Smooth muscle cell (in vitro differentiated cells): Measurements from ENCODE around the gene RIOK2. TPM values are rescaled to one million over a fixed set of nuclear protein-coding genes. Genes with fewer than 3 reads are reported as not detected.
A peak's percentile ranks its signal among the peaks of the same experiment; 100 is the strongest.
"Not testable (repeated sequence)": the region's sequence is repeated elsewhere in the genome, so short reads cannot be mapped to it uniquely, and the experiment has no call there.

ENCODE experiments used
- DNase-seq: peaks from one replicate; lab custom pipeline; 2025; ENCODE audit not compliant: unreplicated experiment; lab: John Stamatoyannopoulos, UW
- H2AFZ ChIP-seq: fragments of 200-600 bp; sonication (generic); 2 replicates; pipeline ENCODE4 v1.6.0; 2016; ENCODE audit warnings: antibody characterized with exemption, low read depth, mild to moderate bottlenecking
- H3F3A ChIP-seq: fragments of 200-600 bp; sonication (generic); 2 replicates; pipeline ENCODE4 v1.6.0; 2017; ENCODE audit warnings: antibody characterized with exemption, low read depth
- H3K27ac ChIP-seq: fragments of 200-600 bp; sonication (generic); 2 replicates; pipeline ENCODE4 v1.5.1; 2016; ENCODE audit warnings: low read depth, mild to moderate bottlenecking
- H3K27me3 ChIP-seq: fragments of 200-600 bp; sonication (generic); 2 replicates; pipeline ENCODE4 v1.6.1; 2016; ENCODE audit warnings: low read depth, mild to moderate bottlenecking
- H3K36me3 ChIP-seq: fragments of 200-600 bp; sonication (generic); 2 replicates; pipeline ENCODE4 v1.5.1; 2016; ENCODE audit warnings: low read depth
- H3K4me1 ChIP-seq: fragments of 200-600 bp; sonication (generic); 2 replicates; pipeline ENCODE4 v1.5.1; 2016; ENCODE audit warnings: low read depth
- H3K4me2 ChIP-seq: fragments of 200-600 bp; sonication (generic); 2 replicates; pipeline ENCODE4 v1.6.0; 2016; ENCODE audit warnings: mild to moderate bottlenecking
- H3K4me3 ChIP-seq: fragments of 200-600 bp; sonication (generic); 2 replicates; pipeline ENCODE4 v1.5.1; 2016; ENCODE audit warnings: mild to moderate bottlenecking
- H3K79me2 ChIP-seq: fragments of 200-600 bp; sonication (generic); 2 replicates; pipeline ENCODE4 v1.6.0; 2016; ENCODE audit warnings: low read depth, mild to moderate bottlenecking
- H3K9ac ChIP-seq: fragments of 200-600 bp; sonication (generic); 2 replicates; pipeline ENCODE4 v1.6.0; 2016; ENCODE audit warnings: low read depth
- H3K9me3 ChIP-seq: fragments of 200-600 bp; sonication (generic); replicated peaks from 2 replicates; pipeline ENCODE4 v1.5.1; 2016; ENCODE audit warnings: low read depth
- H4K20me1 ChIP-seq: fragments of 200-600 bp; sonication (generic); 2 replicates; pipeline ENCODE4 v1.6.0; 2016; ENCODE audit warnings: low read depth
- WGBS: methylation state at CpG from one replicate; pipeline ENCODE4 v1.1.7; 2016; ENCODE audit warnings: low lambda C conversion rate; 5-methylcytosine and 5-hydroxymethylcytosine counted together
- polyA plus RNA-seq: library from polyadenylated mRNA; unstranded; fragments of >200 nt; fragmentation: Nextera tagmentation; extraction: Ambion mirVana; gene quantifications from 2 replicates; pipeline ENCODE4 v1.2.1, GENCODE V29; 2016
- total RNA-seq: library from RNA; depleted of rRNA; stranded (reverse); fragments of >200 nt; gene quantifications from 2 replicates; pipeline ENCODE4 v1.2.3, GENCODE V29; 2014
- TF ChIP-seq, protein P1 (sequence below): fragments of 200-600 bp; sonication (generic); IDR thresholded peaks from 2 replicates; pipeline ENCODE4 v1.5.1; 2017; ENCODE audit warnings: borderline replicate concordance, mild to moderate bottlenecking, antibody characterized with exemption; ENCODE audit not compliant: insufficient read depth, poor library complexity, severe bottlenecking

RIOK2 gene
- total and polyA plus RNA-seq, 2 experiments from 2014 or later = 34.3 to 45.6 TPM

DNA sequence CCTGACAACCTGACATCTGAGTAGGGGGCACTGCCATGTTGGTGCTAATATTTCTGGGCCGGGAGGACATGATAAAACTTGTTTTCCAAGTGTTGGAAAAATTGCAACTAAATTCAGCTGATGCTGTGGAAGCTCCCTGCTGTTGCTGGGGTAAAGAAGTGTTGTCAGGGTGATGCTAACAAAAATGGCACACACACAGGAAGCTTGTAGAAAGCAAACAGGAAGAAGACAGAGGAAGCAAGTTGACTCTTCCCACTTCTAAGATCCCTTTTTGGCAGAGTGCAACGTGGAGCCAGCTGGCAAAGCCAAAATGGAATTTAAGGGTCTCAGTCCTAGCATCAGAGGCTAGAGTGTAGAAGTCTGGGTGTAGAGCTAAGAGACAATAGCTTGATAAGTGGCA lies 11.3 kb upstream of the RIOK2 start:
- no peak for DNase-seq
- Histone ChIP-seq H3K4me2 (no peak overlapping the region), H3K79me2 (no peaks in the 10 kb centered on the region), H4K20me1 (no peaks in the 10 kb centered on the region), H3K27me3 (no peaks in the 10 kb centered on the region), H3K9me3 (peaks cover 8% of the 10 kb centered on the region), H3K36me3 (no peaks in the 10 kb centered on the region), H3K4me3 (no peak overlapping the region), H2AFZ (no peak overlapping the region), H3K9ac (no peak overlapping the region), H3K27ac (no peak overlapping the region), H3F3A (no peaks in the 10 kb centered on the region), H3K4me1 (no peaks in the 10 kb centered on the region)
- 50% methylated on average over 2 of the region's 2 CpGs for WGBS
- TF ChIP-seq, protein P1, sequence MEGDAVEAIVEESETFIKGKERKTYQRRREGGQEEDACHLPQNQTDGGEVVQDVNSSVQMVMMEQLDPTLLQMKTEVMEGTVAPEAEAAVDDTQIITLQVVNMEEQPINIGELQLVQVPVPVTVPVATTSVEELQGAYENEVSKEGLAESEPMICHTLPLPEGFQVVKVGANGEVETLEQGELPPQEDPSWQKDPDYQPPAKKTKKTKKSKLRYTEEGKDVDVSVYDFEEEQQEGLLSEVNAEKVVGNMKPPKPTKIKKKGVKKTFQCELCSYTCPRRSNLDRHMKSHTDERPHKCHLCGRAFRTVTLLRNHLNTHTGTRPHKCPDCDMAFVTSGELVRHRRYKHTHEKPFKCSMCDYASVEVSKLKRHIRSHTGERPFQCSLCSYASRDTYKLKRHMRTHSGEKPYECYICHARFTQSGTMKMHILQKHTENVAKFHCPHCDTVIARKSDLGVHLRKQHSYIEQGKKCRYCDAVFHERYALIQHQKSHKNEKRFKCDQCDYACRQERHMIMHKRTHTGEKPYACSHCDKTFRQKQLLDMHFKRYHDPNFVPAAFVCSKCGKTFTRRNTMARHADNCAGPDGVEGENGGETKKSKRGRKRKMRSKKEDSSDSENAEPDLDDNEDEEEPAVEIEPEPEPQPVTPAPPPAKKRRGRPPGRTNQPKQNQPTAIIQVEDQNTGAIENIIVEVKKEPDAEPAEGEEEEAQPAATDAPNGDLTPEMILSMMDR = no peak

DNA sequence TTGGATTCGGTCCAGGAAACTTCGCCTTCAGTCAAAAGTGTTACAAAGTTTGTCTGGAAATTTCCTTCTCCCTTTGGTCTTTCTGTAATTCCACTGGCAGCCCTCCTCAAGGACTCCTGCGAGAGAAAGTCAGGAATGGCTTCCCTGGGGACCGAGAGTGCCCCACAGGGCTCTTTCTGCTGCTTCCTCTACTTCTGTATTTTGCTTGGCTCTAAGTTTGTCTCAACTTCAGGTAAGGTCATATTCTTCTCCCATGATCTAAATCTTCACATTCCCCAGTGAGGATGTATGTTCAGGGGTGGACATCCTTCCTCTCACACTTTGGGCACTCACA lies 10.3 kb upstream of the RIOK2 start:
- Histone ChIP-seq H3F3A (no peaks in the 10 kb centered on the region), H3K27me3 (no peaks in the 10 kb centered on the region), H3K9me3 (peaks cover 8% of the 10 kb centered on the region), H3K36me3 (no peaks in the 10 kb centered on the region), H3K4me1 (no peaks in the 10 kb centered on the region), H4K20me1 (no peaks in the 10 kb centered on the region), H3K4me2 (no peak overlapping the region), H3K9ac (no peak overlapping the region), H2AFZ (no peak overlapping the region), H3K79me2 (no peaks in the 10 kb centered on the region), H3K4me3 (no peak overlapping the region), H3K27ac (peak overlapping the region; percentile 41)
- TF ChIP-seq, protein P1 = no peak
- no peak for DNase-seq
- WGBS = 64% methylated on average over 4 of the region's 4 CpGs

DNA sequence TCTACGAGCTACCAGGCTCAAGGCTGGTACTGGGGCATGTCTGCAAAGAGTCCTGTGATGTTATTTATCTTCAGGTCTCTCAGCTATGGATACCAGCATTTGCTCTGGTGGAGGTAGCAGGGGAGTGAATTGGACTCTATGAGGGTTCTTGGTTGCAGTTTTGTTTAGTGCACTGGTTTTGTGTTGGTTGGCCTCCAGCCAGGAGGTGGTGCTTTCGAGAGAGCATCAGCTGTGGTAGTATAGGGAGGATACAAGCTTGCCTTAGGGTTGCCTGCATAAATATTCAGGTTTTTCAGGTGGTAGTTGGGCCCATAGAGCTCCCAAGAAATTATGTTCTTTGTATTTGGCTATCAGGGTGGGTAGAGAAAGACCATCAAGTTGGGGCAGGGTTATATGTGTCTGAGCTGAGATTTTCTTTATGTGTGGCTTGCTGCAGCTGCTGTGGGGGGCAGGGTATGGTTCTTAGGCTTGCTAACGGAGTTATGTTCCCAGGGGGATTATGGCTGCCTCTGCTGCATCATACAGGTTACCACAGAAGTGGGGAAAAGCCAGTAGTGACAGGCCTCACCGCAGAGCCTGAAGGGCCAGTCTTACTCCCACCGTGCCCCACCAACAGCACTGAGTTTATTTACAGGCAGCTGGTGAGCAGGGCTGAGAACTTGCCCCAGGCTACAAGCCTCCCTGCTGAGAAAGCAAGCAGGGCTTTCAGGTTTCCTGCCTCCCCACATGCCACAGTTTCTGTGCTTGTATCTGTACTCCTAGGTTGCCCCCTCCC lies 9.7 kb upstream of the RIOK2 start:
- no peaks in the 10 kb centered on the region for H3K36me3 ChIP-seq
- H3K27me3 ChIP-seq = no peaks in the 10 kb centered on the region
- H3K9ac ChIP-seq = no peak overlapping the region
- H3K4me1 ChIP-seq = no peaks in the 10 kb centered on the region
- H3K27ac ChIP-seq = peak overlapping the region; percentile 41
- H3K4me3 ChIP-seq = no peak overlapping the region
- H3K9me3 ChIP-seq = peaks cover 8% of the 10 kb centered on the region
- H3F3A ChIP-seq = no peaks in the 10 kb centered on the region
- H3K79me2 ChIP-seq = no peaks in the 10 kb centered on the region
- no peak overlapping the region for H2AFZ ChIP-seq
- TF ChIP-seq, protein P1 = no peak
- H3K4me2 ChIP-seq = no peak overlapping the region
- 54% methylated on average over 5 of the region's 5 CpGs for WGBS
- H4K20me1 ChIP-seq = no peaks in the 10 kb centered on the region
- DNase-seq = no peak

DNA sequence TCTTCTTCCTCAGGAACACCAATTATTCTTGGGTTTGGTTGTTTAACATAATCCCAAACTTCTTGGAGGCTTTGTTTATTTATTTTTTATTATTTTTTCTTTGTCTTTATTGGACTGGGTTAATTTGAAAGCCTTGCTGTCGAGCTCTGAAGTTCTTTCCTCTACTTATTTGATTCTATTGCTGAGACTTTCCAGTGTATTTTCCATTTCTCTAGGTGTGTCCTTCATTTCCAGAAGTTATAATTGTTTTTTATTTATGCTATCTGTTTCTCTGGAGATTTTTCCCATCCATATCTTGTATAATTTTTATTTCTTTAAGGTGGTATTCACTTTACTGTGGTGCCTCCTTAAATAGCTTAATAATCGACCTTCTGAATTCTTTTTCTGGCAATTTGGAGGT lies 8.8 kb upstream of the RIOK2 start:
- Histone ChIP-seq H3K79me2 (no peaks in the 10 kb centered on the region), H3K27me3 (no peaks in the 10 kb centered on the region), H3K4me3 (no peak overlapping the region), H3K9ac (no peak overlapping the region), H3F3A (no peaks in the 10 kb centered on the region), H3K36me3 (no peaks in the 10 kb centered on the region), H3K9me3 (peaks cover 8% of the 10 kb centered on the region), H4K20me1 (no peaks in the 10 kb centered on the region), H3K27ac (no peak overlapping the region), H3K4me1 (no peaks in the 10 kb centered on the region), H2AFZ (no peak overlapping the region), H3K4me2 (no peak overlapping the region)
- TF ChIP-seq, protein P1 = no peak
- 79% methylated on average over 2 of the region's 2 CpGs for WGBS
- no peak for DNase-seq

DNA sequence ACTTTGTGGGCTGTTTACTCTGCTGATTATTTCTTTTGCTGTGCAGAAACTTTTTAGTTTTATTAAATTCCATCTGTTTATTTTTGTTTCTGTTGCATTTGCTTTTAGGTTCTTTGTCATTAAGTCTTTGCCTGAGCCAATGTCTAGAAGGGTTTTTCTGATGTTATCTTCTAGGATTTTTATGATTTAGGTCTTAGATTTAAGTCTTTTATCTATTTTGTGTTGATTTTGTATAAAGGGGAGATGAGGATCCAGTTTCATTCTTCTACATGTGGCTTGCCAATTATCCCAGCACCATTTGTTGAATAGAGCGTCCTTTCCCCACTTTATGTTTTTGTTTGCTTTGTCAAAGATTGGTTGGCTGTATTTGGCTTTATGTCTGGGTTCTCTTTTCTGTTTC lies 6.5 kb upstream of the RIOK2 start:
- H3K4me1 ChIP-seq = not testable (repeated sequence)

More for the DNA sequence above, 6.5 kb upstream of the RIOK2 start:
- not testable (repeated sequence) for H3K79me2 ChIP-seq, H3F3A ChIP-seq, H3K36me3 ChIP-seq, H3K27me3 ChIP-seq, H3K27ac ChIP-seq, H2AFZ ChIP-seq, H3K4me2 ChIP-seq, H4K20me1 ChIP-seq, DNase-seq, H3K9ac ChIP-seq, H3K4me3 ChIP-seq, H3K9me3 ChIP-seq
- 97% methylated on average over 1 of the region's 1 CpG for WGBS
